Measurements from ENCODE around the gene MAFG.

DNA sequence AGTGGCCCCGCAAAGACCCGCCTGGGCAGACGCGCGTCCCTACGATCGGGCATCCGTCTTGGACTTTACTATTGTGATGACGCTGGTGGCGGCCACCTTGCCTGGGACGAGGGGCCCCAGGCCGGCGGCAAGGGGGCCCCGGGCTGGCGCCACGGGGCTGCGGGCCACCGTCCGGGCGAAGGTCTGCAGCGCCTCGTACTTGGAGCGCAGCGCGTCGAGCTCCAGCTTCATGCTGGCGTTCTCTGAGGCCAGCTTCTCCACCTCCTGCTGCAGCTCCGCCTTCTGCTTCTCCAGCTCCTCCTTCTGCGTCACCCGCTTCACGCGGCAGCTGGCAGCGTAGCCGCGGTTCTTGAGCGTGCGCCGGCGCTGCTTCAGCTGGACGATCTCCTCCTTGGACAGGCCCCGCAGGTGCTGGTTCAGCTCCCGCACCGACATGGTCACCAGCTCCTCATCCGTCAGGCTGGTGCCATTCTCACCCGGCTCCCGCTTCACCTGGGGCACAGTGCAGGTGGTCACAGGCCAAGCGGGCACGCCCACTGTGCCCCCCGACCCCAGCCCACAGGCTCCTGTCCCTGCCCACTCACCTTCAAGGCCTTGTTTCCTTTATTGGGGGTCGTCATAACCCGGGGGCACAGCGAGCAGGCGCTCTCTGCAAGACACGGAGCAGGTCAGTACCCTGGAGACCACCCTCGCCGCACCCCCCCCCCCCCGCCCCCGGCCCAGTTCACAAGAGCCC is 4.8 kb downstream of the MAFG start:
- TF ChIP-seq, protein P1, sequence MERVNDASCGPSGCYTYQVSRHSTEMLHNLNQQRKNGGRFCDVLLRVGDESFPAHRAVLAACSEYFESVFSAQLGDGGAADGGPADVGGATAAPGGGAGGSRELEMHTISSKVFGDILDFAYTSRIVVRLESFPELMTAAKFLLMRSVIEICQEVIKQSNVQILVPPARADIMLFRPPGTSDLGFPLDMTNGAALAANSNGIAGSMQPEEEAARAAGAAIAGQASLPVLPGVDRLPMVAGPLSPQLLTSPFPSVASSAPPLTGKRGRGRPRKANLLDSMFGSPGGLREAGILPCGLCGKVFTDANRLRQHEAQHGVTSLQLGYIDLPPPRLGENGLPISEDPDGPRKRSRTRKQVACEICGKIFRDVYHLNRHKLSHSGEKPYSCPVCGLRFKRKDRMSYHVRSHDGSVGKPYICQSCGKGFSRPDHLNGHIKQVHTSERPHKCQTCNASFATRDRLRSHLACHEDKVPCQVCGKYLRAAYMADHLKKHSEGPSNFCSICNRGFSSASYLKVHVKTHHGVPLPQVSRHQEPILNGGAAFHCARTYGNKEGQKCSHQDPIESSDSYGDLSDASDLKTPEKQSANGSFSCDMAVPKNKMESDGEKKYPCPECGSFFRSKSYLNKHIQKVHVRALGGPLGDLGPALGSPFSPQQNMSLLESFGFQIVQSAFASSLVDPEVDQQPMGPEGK (CRISPR knock-in tag; IDR thresholded peaks at IDR 0.05; ENCODE audit: borderline replicate concordance) = no peak
- TF ChIP-seq ZNF70 (CRISPR knock-in tag; IDR thresholded peaks at IDR 0.05) (no peak), ESRRG (CRISPR knock-in tag; IDR thresholded peaks at IDR 0.05) (no peak)
